ENCODE measurements around the gene TMEM143. TPM values are rescaled to one million over a fixed set of nuclear protein-coding genes. Genes with fewer than 3 reads are reported as not detected.

The TMEM143 gene
- total and polyA plus RNA-seq, 2 of the 8 experiments (the other 6 are each of a cell fraction or from before 2014, with no cell fraction given): 14.2 to 19.1 TPM

DNA sequence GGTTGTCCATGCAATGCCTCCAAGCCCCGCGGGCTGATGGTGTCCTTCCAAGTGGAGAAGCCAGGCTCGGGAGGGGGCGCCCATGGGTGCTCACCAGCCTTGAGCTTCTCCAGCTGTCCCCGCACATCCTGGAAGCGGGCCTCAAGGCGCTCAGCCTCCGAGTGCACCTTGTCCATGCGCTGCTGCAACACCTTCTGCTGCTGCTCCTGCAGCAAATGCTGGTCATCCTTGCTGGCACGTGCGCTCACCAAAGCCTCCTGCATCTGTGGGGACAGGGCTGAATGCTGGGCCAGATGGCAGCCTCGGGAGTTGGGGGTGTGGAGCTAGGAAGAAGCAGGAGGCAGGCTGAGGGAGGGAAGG, 61.2 kb downstream of the TMEM143 start (continued):
- TF ChIP-seq CHD7 (IDR thresholded peaks at IDR 0.05; ENCODE audit: insufficient replicate concordance, low read length) (no peak), BACH1 (IDR thresholded peaks at IDR 0.05; ENCODE audit: low read length) (no peak), CREB1 (IDR thresholded peaks at IDR 0.05) (no peak), GABPA (IDR thresholded peaks at IDR 0.05; ENCODE audit: borderline replicate concordance, insufficient read depth, low read length) (no peak)
